ENCODE results near the gene LAMA5.

Gene LAMA5

GRCh38 chr20:62361799-62362589 lies 5.1 kb downstream of the LAMA5 start:
- H2AFZ ChIP-seq (ENCODE audit: low read depth, low read length), result no peak overlapping the region
- H3K4me3 ChIP-seq (ENCODE audit: low read length), result no peak overlapping the region
- peaks cover 9% of the 10 kb centered on the region for H3K4me1 ChIP-seq (ENCODE audit: low read length)
- no peaks in the 10 kb centered on the region for H3K36me3 ChIP-seq (replicated peaks; ENCODE audit: low read depth, low read length)
- H3K4me2 ChIP-seq (ENCODE audit: low read length), result no peak overlapping the region
- H4K20me1 ChIP-seq (ENCODE audit: insufficient read depth, low read length), result peaks cover 14% of the 10 kb centered on the region; the same call in 1 of the 2 replicates
- no peak overlapping the region for H3K27ac ChIP-seq (ENCODE audit: low read length)
- H3K9me3 ChIP-seq (ENCODE audit: insufficient read depth, low read length), result no peaks in the 10 kb centered on the region
- H3K79me2 ChIP-seq (ENCODE audit: low read length), result no peaks in the 10 kb centered on the region
- no peaks in the 10 kb centered on the region for H3K27me3 ChIP-seq (ENCODE audit: low read depth, low read length)
- no peak overlapping the region for H3K9ac ChIP-seq (ENCODE audit: low read length)
- no peak for TF ChIP-seq EZH2phosphoT487 (IDR thresholded peaks at IDR 0.05; ENCODE audit: low read depth)
- TF ChIP-seq, protein P1, sequence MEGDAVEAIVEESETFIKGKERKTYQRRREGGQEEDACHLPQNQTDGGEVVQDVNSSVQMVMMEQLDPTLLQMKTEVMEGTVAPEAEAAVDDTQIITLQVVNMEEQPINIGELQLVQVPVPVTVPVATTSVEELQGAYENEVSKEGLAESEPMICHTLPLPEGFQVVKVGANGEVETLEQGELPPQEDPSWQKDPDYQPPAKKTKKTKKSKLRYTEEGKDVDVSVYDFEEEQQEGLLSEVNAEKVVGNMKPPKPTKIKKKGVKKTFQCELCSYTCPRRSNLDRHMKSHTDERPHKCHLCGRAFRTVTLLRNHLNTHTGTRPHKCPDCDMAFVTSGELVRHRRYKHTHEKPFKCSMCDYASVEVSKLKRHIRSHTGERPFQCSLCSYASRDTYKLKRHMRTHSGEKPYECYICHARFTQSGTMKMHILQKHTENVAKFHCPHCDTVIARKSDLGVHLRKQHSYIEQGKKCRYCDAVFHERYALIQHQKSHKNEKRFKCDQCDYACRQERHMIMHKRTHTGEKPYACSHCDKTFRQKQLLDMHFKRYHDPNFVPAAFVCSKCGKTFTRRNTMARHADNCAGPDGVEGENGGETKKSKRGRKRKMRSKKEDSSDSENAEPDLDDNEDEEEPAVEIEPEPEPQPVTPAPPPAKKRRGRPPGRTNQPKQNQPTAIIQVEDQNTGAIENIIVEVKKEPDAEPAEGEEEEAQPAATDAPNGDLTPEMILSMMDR (IDR thresholded peaks at IDR 0.05; ENCODE audit: low read depth, low read length), result no peak

DNA sequence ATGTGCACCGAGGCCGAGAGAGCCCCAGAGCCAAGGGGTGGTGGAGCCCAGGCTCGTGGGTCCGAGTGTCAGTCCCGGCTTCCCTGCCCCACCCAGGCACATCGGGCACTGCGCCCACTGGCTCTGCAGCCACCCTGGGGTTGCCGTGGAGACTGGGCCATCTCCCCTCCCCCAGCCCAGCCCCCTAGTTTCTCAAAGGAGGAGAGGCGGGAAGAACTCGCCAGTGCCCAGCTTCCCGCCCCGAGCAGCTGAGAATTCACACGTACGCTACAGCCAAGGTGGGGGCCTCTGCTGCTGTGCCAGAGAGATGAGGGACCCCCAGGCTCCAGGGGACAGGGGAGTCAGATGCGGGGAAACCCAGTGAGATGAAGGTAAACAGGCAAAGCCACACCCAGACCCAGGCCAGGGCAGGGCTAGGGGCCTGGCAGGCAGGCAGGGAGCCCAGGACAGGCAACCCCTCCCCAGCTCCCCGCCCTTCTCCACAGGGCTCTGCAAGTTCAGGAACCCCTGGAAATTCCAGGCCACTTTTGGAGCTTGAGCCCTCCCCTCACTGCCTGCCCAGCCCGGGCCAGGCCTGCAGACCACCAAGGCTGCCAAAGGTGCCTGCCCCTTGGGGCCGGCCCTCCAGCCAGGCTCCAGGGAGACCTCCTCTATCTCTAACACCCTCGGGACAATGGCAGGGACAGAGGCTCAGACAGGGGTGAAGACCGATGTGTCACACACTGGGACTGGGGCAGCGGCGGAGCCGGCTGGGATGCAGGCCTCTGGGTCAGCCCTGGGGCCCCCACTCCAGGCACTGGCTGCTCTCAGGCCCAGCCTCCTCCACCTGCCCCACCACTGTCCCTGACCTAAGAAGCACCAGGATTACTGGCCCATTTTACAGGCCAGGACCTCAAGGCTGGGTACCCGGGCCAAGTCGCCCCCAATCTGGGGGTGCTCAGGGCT lies 6.0 kb downstream of the LAMA5 start:
- peaks cover 14% of the 10 kb centered on the region; the same call in 1 of the 2 replicates for H4K20me1 ChIP-seq (ENCODE audit: insufficient read depth, low read length)
- no peak overlapping the region for H2AFZ ChIP-seq (ENCODE audit: low read depth, low read length)
- H3K27ac ChIP-seq (ENCODE audit: low read length), result no peak overlapping the region
- no peaks in the 10 kb centered on the region for H3K36me3 ChIP-seq (replicated peaks; ENCODE audit: low read depth, low read length)
- H3K9me3 ChIP-seq (ENCODE audit: insufficient read depth, low read length), result no peaks in the 10 kb centered on the region
- H3K79me2 ChIP-seq (ENCODE audit: low read length), result no peaks in the 10 kb centered on the region
- no peak overlapping the region for H3K4me3 ChIP-seq (ENCODE audit: low read length)
- H3K27me3 ChIP-seq (ENCODE audit: low read depth, low read length), result no peaks in the 10 kb centered on the region
- H3K4me1 ChIP-seq (ENCODE audit: low read length), result peaks cover 7% of the 10 kb centered on the region
- TF ChIP-seq, protein P1 (IDR thresholded peaks at IDR 0.05; ENCODE audit: low read depth, low read length), result no peak
- no peak for TF ChIP-seq EZH2phosphoT487 (IDR thresholded peaks at IDR 0.05; ENCODE audit: low read depth)
- H3K9ac ChIP-seq (ENCODE audit: low read length), result no peak overlapping the region
- no peak overlapping the region for H3K4me2 ChIP-seq (ENCODE audit: low read length)

GRCh38 chr20:62359491-62360121 lies 7.5 kb downstream of the LAMA5 start:
- H3K36me3 ChIP-seq (replicated peaks; ENCODE audit: low read depth, low read length), result no peaks in the 10 kb centered on the region
- H4K20me1 ChIP-seq (ENCODE audit: insufficient read depth, low read length), result peaks cover 7% of the 10 kb centered on the region; the same call in 1 of the 2 replicates
- TF ChIP-seq, protein P1 (IDR thresholded peaks at IDR 0.05; ENCODE audit: low read depth, low read length), result no peak
- TF ChIP-seq EZH2phosphoT487 (IDR thresholded peaks at IDR 0.05; ENCODE audit: low read depth), result no peak
- H3K9me3 ChIP-seq (ENCODE audit: insufficient read depth, low read length), result no peaks in the 10 kb centered on the region
- no peak overlapping the region for H3K9ac ChIP-seq (ENCODE audit: low read length)
- no peak overlapping the region for H3K4me3 ChIP-seq (ENCODE audit: low read length)
- H3K79me2 ChIP-seq (ENCODE audit: low read length), result no peaks in the 10 kb centered on the region
- no peaks in the 10 kb centered on the region for H3K27me3 ChIP-seq (ENCODE audit: low read depth, low read length)
- H3K27ac ChIP-seq (ENCODE audit: low read length), result no peak overlapping the region
- H3K4me1 ChIP-seq (ENCODE audit: low read length), result no peaks in the 10 kb centered on the region
- no peak overlapping the region for H3K4me2 ChIP-seq (ENCODE audit: low read length)
- H2AFZ ChIP-seq (ENCODE audit: low read depth, low read length), result no peak overlapping the region

All from OCI-LY3 (cell line).